AG04450 (cell line): ENCODE measurements around the gene EEF1B2. TPM values are rescaled to one million over a fixed set of nuclear protein-coding genes. Genes with fewer than 3 reads are reported as not detected.

Source experiments
- CTCF ChIA-PET: fragments of 300-600, 350-600 bp; formaldehyde crosslinking; extraction: SDS; loops from one replicate; lab custom pipeline; 2022; ENCODE audit warnings: antibody characterized with exemption, inconsistent platforms; lab: Charles Lee
- POLR2A ChIA-PET: fragments of 350-600 bp; formaldehyde crosslinking; extraction: SDS; loops from one replicate; lab custom pipeline; 2021; ENCODE audit warnings: antibody characterized with exemption, inconsistent platforms; lab: Yijun Ruan, JAX
- DNase-seq: peaks from one replicate; pipeline ENCODE4 v3.0.0-alpha.2; 2011; ENCODE audit warnings: low read depth, low spot score
- H3K27ac ChIP-seq: one replicate; pipeline ENCODE4 v1.5.1; 2012; ENCODE audit warnings: low read depth, low read length, control low read depth
- H3K27me3 ChIP-seq: one replicate; pipeline ENCODE4 v1.6.0; 2012; ENCODE audit warnings: low read length; ENCODE audit not compliant: control insufficient read depth, insufficient read depth
- H3K4me3 ChIP-seq: 2 replicates; pipeline ENCODE4 v1.5.1; 2011; ENCODE audit warnings: mild to moderate bottlenecking, low read depth, low read length, control low read depth
- H3K9me3 ChIP-seq: 2 replicates; pipeline ENCODE4 v1.5.1; 2012; ENCODE audit warnings: low read length; ENCODE audit not compliant: control insufficient read depth, insufficient read depth
- polyA plus RNA-seq: library from polyadenylated mRNA; depleted of rRNA; stranded (reverse); fragments of >200 nt; gene quantifications from 2 replicates; pipeline ENCODE4 v1.2.3, GENCODE V29; 2011
- TF ChIP-seq, protein P1 (sequence below): IDR thresholded peaks from 2 replicates; pipeline ENCODE4 v1.5.1; 2011; ENCODE audit warnings: low read depth, low read length, control low read depth, inconsistent platforms

Gene EEF1B2
- polyA plus RNA-seq, 1 experiment, result 1,211 TPM

DNA sequence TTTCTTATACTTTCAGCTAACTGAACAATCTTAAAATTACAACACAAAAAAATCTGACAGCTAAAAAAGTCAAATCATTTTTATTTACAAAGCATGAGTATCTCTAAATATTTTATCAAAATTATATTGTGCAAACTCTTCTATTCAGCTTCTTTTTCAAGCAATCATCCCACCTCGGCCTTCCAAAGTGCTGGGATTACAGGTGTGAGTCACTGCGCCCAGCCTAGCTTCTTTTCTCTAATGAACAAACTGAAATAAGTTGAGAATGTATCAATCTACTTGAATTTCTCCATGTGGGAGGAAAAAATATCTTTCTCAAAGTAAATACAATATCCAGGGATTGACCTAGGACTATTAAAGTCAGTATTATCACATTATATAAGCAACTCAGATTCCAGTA, 15.3 kb upstream of the EEF1B2 start:
- Histone ChIP-seq H3K27ac (no peak overlapping the region), H3K9me3 (no peaks in the 10 kb centered on the region), H3K4me3 (no peak overlapping the region), H3K27me3 (no peaks in the 10 kb centered on the region)
- CTCF ChIA-PET, result interaction anchor here (1.4 kb wide), 1 partner anchor 20 kb away, joined by 3 read pairs; no protein-coding TSS in a partner anchor
- POLR2A ChIA-PET, result no interaction called here
- TF ChIP-seq, protein P1, sequence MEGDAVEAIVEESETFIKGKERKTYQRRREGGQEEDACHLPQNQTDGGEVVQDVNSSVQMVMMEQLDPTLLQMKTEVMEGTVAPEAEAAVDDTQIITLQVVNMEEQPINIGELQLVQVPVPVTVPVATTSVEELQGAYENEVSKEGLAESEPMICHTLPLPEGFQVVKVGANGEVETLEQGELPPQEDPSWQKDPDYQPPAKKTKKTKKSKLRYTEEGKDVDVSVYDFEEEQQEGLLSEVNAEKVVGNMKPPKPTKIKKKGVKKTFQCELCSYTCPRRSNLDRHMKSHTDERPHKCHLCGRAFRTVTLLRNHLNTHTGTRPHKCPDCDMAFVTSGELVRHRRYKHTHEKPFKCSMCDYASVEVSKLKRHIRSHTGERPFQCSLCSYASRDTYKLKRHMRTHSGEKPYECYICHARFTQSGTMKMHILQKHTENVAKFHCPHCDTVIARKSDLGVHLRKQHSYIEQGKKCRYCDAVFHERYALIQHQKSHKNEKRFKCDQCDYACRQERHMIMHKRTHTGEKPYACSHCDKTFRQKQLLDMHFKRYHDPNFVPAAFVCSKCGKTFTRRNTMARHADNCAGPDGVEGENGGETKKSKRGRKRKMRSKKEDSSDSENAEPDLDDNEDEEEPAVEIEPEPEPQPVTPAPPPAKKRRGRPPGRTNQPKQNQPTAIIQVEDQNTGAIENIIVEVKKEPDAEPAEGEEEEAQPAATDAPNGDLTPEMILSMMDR, result no peak
- no peak for DNase-seq

DNA sequence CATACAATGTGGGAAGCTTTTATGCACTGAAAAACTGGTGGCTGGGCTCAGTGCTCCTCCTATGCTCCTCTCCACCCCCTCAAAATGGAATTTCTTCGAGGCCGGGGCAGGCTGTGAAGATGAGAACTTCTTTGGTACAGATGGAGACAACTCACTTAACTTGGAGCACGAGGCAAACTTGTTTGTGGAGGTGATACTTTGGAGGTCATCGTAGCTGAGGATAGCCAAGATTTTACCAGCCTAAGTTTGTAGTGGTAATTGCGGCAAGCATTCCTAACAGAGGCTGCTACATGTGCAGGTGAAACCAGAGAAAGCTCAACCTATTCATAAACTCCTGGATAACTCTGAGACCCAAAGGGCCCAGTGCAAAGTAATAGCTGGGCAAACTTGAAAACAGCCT, 14.0 kb upstream of the EEF1B2 start:
- H3K9me3 ChIP-seq, result no peaks in the 10 kb centered on the region
- no peak overlapping the region for H3K27ac ChIP-seq
- TF ChIP-seq, protein P1, result no peak
- ChIA-PET POLR2A (interaction anchor here (0.7 kb wide), 1 partner anchor 132 kb away, joined by 3 read pairs; no protein-coding TSS in a partner anchor), CTCF (no interaction called here)
- no peak overlapping the region for H3K4me3 ChIP-seq
- H3K27me3 ChIP-seq, result no peaks in the 10 kb centered on the region
- DNase-seq, result no peak

DNA sequence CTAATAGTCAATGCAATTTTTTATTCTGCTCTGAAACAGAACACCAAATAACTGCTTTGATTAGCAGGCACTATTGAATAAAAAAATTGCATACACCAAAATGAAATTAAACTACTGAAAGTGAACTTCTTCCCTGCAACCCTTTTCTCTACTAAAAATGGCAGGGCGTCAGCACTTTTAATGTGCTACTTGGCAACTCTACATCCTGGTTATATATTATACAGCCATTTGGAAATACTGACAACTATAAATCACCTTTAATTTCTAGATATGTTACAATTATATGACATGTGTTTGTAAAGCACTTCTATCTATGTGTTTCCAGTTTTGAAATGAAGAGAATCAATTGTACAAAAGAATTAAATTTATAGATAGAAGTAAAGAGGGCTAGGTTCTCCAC, 10.4 kb upstream of the EEF1B2 start:
- H3K4me3 ChIP-seq, result no peak overlapping the region
- no peak for DNase-seq
- no peak overlapping the region for H3K27ac ChIP-seq
- ChIA-PET CTCF (no interaction called here), POLR2A (no interaction called here)
- no peaks in the 10 kb centered on the region for H3K27me3 ChIP-seq
- no peaks in the 10 kb centered on the region for H3K9me3 ChIP-seq
- TF ChIP-seq, protein P1, result no peak

DNA sequence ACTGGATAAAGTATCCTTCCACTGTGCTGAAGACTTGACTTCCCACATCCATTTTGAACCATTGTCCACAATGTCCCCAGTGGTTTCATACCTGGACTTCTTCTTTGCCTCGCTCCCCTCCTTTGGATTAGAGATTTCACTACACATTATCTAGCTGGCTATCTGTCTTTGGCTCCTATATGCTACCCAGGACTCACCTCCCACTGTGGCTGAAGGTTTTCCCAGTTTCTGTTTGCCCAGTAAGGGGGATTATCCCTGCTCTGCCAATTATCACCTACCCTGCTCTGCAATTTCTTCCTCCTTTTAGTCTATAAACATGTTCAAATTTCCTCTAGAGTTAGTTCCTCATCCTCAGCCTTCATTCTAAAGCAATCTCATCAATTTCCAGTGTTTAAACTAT, 9.5 kb upstream of the EEF1B2 start:
- no peaks in the 10 kb centered on the region for H3K27me3 ChIP-seq
- H3K4me3 ChIP-seq, result no peak overlapping the region
- ChIA-PET POLR2A (no interaction called here), CTCF (no interaction called here)
- DNase-seq, result no peak
- H3K9me3 ChIP-seq, result no peaks in the 10 kb centered on the region
- no peak overlapping the region for H3K27ac ChIP-seq
- TF ChIP-seq, protein P1, result no peak

DNA sequence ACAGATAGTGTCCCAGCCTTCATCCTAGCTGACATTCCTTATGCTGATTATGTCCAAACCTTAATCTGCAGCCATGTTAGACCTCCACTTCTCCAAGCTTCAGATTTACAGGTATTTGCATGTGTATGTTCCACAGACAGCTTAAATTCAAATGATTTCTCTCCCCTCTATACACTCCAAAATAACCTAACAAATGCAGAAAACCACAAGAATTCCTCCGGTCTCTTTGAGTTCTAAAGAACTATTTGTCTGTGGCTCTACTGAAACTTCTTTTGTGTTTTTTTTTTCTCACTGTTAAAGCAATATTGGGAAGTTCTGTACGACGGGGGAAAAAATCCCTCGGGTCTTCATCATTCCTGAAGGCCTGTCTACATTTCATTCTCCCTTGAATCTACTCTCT, 9.1 kb upstream of the EEF1B2 start:
- H3K9me3 ChIP-seq, result no peaks in the 10 kb centered on the region
- ChIA-PET CTCF (no interaction called here), POLR2A (no interaction called here)
- TF ChIP-seq, protein P1, result no peak
- DNase-seq, result no peak
- no peaks in the 10 kb centered on the region for H3K27me3 ChIP-seq
- H3K4me3 ChIP-seq, result no peak overlapping the region
- no peak overlapping the region for H3K27ac ChIP-seq
